ENCODE data around the gene CPN2.

- no peak for TF ChIP-seq CTCF (IDR thresholded peaks at IDR 0.05; ENCODE audit: control extremely low read depth in 1 of 3, insufficient read depth in 1 of 3, low read depth in 1 of 3, low read length in 3 of 3)
- no peak for TF ChIP-seq FOSL1 (IDR thresholded peaks at IDR 0.05; ENCODE audit: insufficient read depth, low read depth, low read length)
Measured at GRCh38 chr3:194326968-194327217, 24.2 kb downstream of the CPN2 start.

Data from H1 (cell line).